Endometrial microvascular endothelial cells (primary cell): ENCODE measurements around the gene ZNF280B. TPM values are rescaled to one million over a fixed set of nuclear protein-coding genes. Genes with fewer than 3 reads are reported as not detected.
"Not testable (repeated sequence)": the region's sequence is repeated elsewhere in the genome, so short reads cannot be mapped to it uniquely, and the experiment has no call there.

Source experiments
- in situ Hi-C: cut with HindIII; loops from 2 replicates; pipeline ENCODE4 v1.10.0; 2017; ENCODE audit warnings: low sequenced_read_pairs, low pct_unique_long_range_greater_than_20kb; ENCODE audit errors: inconsistent ontology term
- total RNA-seq: library from RNA; depleted of rRNA; stranded (reverse); fragments of >200 nt; gene quantifications from one replicate; pipeline ENCODE4 v1.2.3, GENCODE V29; 2015; ENCODE audit errors: inconsistent ontology term

Gene ZNF280B
- total RNA-seq, 1 donor from 2014 or later: 2.1 TPM

- in situ Hi-C loops: no loop called here
Measured at GRCh38 chr22:22536916-22537315, 28.4 kb upstream of the ZNF280B start.

GRCh38 chr22:22536515-22536914, 28.0 kb upstream of the ZNF280B start:
- in situ Hi-C loops: no loop called here

- in situ Hi-C loops: no loop called here
Measured at GRCh38 chr22:22535662-22536061, 27.1 kb upstream of the ZNF280B start.

DNA sequence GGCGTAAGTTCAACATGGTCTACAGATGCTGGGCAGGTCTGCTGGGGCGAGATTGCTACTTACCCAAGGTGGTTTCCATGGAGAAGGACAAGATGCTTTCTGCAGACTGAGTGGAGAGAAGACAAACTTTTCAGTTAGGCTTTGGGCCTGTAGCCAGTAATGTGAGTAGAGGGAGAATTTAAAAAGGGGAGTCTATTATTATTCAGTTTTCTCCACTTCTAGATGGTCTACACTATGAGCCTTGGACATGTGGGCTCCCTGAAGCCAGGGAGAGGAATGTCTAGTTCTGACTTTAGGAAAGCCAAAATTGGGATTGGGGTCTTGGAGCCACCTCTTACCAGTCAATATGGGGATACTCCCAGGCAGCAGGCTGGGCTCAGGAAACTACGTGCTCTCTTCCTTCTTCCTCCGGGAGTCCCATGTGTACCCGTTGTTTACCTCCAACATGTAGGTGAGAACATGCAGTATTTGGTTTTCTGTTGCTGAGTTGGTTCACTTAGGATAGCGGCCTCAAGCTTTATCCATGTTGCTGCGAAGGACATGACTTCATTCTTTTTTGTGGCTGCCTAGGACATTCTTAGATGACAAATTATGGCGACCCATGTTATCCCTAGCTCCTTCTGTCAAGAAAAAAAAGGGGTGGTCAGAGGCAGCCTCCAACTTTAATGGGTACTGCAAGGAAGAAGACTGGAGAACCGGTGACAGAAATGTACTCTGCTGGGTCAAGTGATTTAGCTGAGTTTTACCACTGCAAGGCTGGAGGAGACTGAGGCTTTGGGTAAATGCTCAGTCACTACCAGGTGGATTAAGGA, 26.3 kb upstream of the ZNF280B start:
- in situ Hi-C loops: no loop called here

DNA sequence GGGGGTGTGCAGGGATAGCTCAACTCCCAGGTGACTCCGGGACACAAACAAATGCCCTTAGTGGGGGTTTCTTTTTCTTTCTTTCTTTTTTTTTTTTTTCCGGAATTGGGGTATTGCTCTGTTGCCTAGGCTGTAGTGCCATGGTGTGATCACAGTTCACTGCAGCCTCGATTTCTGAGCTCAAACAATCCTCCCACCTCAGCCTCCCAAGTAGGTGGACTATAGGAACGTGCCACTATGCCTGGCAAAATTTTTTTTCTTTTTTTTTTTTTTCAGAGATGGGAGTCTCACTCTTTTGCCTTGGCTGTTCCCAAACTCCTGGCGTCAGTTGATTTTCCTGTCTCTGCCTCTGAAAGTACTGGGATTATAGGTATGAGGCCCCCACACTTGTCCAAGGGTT, 25.3 kb upstream of the ZNF280B start:
- in situ Hi-C loops: no loop called here

- in situ Hi-C loops: no loop called here
Measured at GRCh38 chr22:22533417-22533816, 24.9 kb upstream of the ZNF280B start.

GRCh38 chr22:22532547-22533071, 24.1 kb upstream of the ZNF280B start:
- in situ Hi-C loops: not testable (repeated sequence)

DNA sequence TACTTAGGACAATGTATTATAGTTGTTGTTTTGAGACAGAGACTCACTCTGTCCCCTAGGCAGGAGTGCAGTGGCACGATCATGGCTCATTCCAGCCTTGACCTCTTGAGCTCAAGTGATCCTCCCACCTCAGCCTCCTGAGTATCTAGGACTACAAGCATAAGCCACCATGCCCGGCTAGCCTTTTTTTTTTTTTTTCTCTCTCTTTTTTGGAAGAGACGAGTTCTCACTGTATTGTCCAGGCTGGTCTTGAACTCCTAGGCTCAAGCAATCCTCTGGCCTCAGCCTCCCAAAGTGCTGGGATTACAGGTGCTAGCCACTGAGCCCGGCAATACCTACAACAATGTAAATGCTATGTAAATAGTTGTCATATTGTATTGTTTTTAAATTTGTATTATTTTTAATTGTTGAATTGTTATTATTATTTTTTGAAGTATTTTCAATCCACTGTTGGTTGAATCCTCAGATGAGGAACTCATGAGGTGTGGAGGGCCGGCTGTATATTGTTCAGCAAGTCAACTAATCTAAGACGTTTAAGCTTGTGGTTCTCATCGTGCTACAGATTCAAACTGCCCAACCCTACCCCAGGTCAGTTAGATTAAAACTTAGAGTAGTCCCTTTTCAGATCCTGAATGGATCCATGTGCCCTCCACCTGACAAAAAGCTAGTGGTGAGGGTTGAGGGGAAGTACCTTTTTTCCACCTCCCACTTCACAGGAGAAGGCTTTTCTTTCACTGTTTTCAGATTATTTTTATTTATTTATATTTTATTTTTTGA, 23.4 kb upstream of the ZNF280B start:
- in situ Hi-C loops: no loop called here

DNA sequence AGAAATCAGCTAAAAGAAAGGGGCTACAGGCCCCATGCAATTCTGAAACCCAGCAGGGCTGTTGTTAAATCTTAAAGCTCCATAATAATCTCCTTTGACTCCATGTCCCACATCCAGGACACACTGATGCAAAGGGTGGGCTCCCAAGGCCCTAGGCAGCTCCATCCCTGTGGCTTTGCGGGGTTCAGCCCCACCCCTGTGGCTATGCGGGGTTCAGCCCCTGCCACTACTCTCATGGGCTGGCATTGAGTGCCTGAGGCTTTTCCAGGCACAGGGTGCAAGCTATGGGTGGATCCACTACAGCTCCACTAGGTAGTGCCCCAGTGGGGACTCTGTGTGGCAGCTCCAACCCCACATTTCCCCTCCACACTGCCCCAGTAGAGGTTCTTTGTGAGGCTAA, 20.2 kb upstream of the ZNF280B start:
- in situ Hi-C loops: no loop called here

GRCh38 chr22:22527312-22527711, 18.8 kb upstream of the ZNF280B start:
- in situ Hi-C loops: no loop called here

GRCh38 chr22:22526125-22526912, 17.8 kb upstream of the ZNF280B start:
- in situ Hi-C loops: no loop called here

DNA sequence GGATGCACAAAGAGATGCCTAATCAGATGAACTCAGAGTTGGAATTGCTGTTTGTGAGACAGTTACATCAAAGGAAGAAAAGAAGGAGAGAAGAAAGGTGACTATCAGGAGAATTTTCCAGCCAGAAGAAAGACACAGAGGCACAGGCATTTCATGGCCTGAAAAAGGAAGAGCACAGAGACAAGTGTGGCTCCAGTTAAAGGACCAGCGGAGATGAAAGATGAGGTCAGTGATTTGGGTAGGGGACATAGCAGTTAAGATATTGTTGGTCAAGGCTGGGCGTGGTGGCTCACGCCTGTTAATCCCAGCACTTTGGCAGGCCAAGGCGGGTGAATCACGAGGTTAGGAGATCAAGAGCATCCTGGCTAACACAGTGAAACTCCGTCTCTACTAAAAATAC, 15.0 kb upstream of the ZNF280B start:
- in situ Hi-C loops: no loop called here

- in situ Hi-C loops: no loop called here
Measured at GRCh38 chr22:22521631-22522030, 13.1 kb upstream of the ZNF280B start.

DNA sequence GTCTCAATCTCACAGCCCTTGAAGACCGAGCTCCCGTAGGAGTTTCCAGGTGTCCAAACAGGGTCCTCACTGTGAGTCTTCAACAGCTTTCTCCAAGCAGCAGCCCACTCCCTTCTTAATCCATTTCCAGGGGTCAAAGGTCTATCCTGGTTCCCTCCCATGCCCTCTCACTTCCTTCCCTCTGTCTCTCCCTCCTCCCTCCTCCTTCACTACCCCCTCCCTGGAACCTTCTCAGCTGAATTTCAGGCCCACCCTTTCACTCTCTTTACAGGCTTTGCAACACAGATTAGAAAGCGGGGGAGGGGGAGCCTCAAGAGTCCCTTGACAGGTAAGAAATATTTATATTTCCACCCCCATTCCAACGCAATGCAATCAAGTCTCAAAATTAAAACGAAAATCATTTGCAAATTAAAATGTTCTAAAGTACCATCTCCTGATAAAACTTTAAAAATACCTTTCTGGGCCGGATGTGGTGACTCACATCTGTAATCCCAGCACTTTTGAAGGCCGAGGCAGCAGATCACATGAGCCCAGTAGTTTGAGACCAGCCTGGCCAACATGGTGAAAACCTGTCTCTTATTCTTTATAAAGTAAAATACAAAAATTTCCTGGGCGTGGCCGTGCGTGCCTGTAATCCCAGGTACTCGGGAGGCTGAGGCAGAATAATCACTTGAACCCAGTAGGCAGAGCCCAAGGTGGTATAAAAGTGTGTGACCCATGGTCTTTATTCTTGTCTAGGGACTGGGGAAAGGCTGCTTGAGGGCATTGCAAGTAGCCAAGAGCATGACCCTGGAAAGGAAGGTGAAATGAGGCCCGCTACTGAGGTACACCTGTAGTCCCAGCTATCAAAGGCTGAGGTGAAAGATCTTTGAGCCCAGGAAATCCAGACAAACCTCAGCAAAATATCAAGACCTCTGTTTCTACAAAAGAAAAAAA, 12.4 kb upstream of the ZNF280B start:
- in situ Hi-C loops: no loop called here

DNA sequence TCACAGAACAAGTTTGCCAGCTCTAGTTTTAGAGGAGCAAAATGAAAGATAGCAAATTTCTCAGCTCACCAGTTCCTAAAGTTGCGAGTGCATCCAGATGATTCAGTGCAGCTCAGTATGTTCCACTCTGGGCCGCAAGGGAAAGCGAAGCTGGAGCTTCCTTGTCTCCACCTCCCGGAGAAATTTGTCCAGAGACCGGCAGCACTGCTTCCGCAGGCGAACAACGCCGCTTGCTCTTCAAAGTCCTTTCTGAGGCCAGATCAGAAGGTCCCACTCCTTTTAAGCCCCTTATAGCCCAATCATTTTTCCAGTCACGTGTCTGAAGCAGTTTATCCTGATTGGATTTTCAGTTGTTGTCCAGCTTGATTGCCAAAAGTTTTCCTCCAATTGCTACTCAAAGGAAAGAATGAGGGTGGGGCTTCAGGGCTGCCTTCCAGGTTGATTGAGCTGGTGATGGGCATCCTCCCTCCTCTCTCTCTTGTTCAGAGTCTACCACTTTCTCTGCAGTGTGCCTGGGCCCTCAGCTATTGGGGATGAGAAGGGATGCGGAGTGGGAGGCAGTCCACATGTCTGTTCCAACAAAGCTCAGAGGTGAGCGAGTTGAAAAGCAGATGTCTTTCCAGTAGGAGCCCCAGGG, 11.6 kb upstream of the ZNF280B start, which contains the start of gene ZNF280A:
TSS of gene ZNF280A (minus strand) at position 251 of the 637 bp plus-strand sequence. CDS start 4,640 bp downstream, outside the sequence.
- in situ Hi-C loops: no loop called here

DNA sequence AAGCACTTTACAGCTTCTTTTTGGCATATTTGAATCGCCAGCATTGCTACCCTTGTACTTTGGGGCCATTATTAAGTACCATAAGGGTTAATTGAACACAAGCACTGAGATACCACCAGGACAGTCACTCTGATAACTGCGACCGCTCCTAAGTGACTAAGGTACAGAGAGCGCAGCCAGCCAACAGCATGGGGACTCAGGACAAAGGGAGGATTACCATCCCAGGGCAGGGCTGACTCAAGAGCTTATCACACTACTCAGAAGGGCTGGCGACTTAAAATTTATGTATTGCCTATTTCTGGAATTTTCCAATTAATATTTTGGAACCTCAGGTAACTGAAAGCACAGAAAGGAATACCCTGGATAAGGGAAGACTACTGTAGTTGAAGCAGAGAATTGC, 11.0 kb upstream of the ZNF280B start:
- in situ Hi-C loops: no loop called here

DNA sequence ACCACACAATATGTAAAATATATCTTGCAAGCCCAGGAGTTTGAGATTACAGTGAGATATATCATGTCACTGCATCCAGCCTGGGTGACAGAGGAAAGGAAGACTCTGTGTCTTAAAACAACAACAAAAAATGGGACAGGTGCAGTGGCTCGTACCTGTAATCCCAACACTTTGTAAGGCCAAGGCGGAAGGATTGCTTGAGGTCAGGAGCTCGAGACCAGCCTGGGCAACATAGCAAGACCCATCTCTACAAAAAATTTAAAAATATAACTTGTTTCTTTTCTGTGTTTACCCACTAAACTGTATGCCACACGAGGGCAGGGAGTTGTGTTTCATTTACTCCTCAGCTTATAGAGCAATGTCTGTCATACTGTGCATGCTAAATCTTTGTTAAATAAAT, 8.4 kb upstream of the ZNF280B start:
- in situ Hi-C loops: no loop called here

GRCh38 chr22:22515890-22516289, 7.3 kb upstream of the ZNF280B start:
- in situ Hi-C loops: no loop called here
